Peyer's patch (tissue), 4 donors: ENCODE data around the gene ZNF407.

Experiments used
- POLR2A ChIP-seq, 2 donors: fragments of 450-650 bp; IDR thresholded peaks; one replicate each; pipeline ENCODE4 v1.5.1; 2017; ENCODE audit warnings: antibody characterized with exemption in 2 of 2, mild to moderate bottlenecking in 2 of 2, moderate library complexity in 2 of 2
- TF ChIP-seq, protein P1 (sequence below), 6 experiments: fragments of 450-650 bp in 4 of 6; fragments of 200-600 bp in 2 of 6; sonication (generic) in 1 of 6; IDR thresholded peaks; one replicate each; pipeline ENCODE4 v1.5.1; 2017 to 2019; ENCODE audit warnings: antibody characterized with exemption in 6 of 6, mild to moderate bottlenecking in 3 of 6, moderate library complexity in 1 of 6

DNA sequence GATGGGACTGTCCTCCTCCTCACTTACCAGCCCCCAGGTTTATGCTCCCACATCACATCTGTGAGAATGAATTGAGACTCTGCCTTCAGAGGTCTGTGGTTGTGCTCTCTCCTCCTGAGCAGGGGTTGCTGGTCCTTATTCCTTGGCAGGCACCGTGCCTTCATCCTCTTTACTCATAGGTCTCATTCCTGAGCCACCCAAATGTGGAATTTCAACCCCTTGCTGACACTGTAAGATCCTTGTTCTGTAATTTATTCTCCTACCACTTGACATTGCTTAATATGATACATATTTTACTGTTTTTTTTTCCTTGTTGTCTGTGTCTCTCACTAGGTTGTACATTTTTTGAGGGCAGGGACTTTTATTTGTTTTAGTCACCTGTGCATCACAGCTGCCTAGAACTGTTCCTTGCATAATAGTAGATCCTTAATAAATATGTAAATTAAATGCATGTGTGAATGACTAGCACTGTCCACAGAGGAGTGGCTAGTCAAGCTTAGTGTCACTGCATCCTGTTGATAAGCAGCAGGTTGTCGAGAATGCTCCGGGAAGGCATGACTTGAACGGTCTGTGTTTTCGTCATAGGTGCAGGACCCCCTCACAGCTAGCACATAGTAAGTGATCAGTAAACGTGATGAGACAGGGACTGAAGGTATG is 180.6 kb downstream of the ZNF407 start:
- TF ChIP-seq, protein P1, sequence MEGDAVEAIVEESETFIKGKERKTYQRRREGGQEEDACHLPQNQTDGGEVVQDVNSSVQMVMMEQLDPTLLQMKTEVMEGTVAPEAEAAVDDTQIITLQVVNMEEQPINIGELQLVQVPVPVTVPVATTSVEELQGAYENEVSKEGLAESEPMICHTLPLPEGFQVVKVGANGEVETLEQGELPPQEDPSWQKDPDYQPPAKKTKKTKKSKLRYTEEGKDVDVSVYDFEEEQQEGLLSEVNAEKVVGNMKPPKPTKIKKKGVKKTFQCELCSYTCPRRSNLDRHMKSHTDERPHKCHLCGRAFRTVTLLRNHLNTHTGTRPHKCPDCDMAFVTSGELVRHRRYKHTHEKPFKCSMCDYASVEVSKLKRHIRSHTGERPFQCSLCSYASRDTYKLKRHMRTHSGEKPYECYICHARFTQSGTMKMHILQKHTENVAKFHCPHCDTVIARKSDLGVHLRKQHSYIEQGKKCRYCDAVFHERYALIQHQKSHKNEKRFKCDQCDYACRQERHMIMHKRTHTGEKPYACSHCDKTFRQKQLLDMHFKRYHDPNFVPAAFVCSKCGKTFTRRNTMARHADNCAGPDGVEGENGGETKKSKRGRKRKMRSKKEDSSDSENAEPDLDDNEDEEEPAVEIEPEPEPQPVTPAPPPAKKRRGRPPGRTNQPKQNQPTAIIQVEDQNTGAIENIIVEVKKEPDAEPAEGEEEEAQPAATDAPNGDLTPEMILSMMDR (IDR thresholded peaks at IDR 0.05), result no peak
- no peak for TF ChIP-seq POLR2A (IDR thresholded peaks at IDR 0.05)
